ENCODE measurements around the gene CGN.

DNA sequence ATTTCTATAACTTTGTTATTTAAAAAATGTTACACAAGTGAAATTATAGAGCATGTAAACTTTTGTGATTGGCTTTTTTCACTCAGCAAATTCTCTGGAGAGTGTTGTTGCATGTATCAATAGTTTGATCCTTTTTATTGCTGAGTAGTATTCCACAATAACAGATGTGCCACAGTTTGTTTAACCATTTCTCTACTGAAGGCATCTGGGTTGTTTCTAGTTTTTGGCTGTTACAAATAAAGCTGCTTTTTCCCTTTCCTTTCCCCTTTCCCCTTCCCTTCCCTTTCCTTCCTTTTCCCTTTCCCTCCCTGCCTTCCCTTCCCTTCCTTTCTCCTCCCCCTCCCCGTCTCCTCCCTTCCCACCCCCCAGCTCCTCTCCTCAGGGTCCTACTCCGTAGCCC lies 44.9 kb downstream of the CGN start:
- TF ChIP-seq, protein P1, sequence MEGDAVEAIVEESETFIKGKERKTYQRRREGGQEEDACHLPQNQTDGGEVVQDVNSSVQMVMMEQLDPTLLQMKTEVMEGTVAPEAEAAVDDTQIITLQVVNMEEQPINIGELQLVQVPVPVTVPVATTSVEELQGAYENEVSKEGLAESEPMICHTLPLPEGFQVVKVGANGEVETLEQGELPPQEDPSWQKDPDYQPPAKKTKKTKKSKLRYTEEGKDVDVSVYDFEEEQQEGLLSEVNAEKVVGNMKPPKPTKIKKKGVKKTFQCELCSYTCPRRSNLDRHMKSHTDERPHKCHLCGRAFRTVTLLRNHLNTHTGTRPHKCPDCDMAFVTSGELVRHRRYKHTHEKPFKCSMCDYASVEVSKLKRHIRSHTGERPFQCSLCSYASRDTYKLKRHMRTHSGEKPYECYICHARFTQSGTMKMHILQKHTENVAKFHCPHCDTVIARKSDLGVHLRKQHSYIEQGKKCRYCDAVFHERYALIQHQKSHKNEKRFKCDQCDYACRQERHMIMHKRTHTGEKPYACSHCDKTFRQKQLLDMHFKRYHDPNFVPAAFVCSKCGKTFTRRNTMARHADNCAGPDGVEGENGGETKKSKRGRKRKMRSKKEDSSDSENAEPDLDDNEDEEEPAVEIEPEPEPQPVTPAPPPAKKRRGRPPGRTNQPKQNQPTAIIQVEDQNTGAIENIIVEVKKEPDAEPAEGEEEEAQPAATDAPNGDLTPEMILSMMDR (IDR thresholded peaks at IDR 0.05; ENCODE audit: low read depth, low read length) = no peak
- no peak for TF ChIP-seq POLR2A (IDR thresholded peaks at IDR 0.05; ENCODE audit: extremely low read depth, insufficient read length)
